Upper lobe of left lung (tissue), 4 donors: Measurements from ENCODE around the gene NFKBIZ.

Experiments
- EP300 ChIP-seq, 4 donors: sonication (generic); formaldehyde crosslinking; IDR thresholded peaks; one replicate each; pipeline ENCODE4 v1.5.1; 2017; ENCODE audit warnings: antibody characterized with exemption in 4 of 4, control low read depth in 2 of 4
- POLR2A ChIP-seq, 4 donors: fragments of 450-650 bp; IDR thresholded peaks; one replicate each; pipeline ENCODE4 v1.5.1; 2016 to 2017; ENCODE audit warnings: antibody characterized with exemption in 4 of 4, mild to moderate bottlenecking in 2 of 4
- POLR2AphosphoS5 ChIP-seq, 2 donors: sonication (generic); formaldehyde crosslinking; IDR thresholded peaks; one replicate each; pipeline ENCODE4 v1.5.1; 2017; ENCODE audit warnings: antibody characterized with exemption in 2 of 2
- TF ChIP-seq, protein P1 (sequence below), 6 experiments: fragments of 450-650 bp in 4 of 6; fragments of 200-600 bp in 2 of 6; sonication (generic) in 2 of 6; IDR thresholded peaks; one replicate each; pipeline ENCODE4 v1.5.1; 2016 to 2019; ENCODE audit warnings: antibody characterized with exemption in 6 of 6

DNA sequence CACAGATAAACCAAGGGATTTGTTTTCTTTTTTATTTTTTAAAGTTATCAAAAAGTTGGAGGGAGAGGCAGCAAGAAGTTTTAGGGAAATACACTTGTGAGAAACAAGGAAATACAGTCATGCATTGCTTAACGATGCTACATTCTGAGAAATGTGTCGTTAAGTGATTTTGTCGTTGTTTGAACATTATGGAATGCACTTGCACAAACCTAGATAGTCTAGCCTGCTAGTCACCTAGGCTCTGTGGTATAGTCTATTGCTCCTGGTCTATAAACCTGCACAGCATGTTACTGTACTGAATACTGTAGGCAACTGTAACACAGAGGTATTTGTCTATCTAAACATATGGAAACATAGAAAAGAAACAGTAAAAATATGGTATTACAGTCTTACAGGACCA, 2.0 kb upstream of the NFKBIZ start:
- TF ChIP-seq POLR2AphosphoS5 (IDR thresholded peaks at IDR 0.05) (peak in 1 of 2 donors; percentile 82), POLR2A (IDR thresholded peaks at IDR 0.05) (peak in 1 of 4 donors; percentile 9), EP300 (IDR thresholded peaks at IDR 0.05) (peak in 2 of 4 donors; percentile 51 to 90)
- TF ChIP-seq, protein P1, sequence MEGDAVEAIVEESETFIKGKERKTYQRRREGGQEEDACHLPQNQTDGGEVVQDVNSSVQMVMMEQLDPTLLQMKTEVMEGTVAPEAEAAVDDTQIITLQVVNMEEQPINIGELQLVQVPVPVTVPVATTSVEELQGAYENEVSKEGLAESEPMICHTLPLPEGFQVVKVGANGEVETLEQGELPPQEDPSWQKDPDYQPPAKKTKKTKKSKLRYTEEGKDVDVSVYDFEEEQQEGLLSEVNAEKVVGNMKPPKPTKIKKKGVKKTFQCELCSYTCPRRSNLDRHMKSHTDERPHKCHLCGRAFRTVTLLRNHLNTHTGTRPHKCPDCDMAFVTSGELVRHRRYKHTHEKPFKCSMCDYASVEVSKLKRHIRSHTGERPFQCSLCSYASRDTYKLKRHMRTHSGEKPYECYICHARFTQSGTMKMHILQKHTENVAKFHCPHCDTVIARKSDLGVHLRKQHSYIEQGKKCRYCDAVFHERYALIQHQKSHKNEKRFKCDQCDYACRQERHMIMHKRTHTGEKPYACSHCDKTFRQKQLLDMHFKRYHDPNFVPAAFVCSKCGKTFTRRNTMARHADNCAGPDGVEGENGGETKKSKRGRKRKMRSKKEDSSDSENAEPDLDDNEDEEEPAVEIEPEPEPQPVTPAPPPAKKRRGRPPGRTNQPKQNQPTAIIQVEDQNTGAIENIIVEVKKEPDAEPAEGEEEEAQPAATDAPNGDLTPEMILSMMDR (IDR thresholded peaks at IDR 0.05): no peak
